Measurements from ENCODE around the gene WDTC1. TPM values are rescaled to one million over a fixed set of nuclear protein-coding genes. Genes with fewer than 3 reads are reported as not detected.

Gene WDTC1
- total RNA-seq, 1 experiment from 2014 or later: 26.6 TPM

DNA sequence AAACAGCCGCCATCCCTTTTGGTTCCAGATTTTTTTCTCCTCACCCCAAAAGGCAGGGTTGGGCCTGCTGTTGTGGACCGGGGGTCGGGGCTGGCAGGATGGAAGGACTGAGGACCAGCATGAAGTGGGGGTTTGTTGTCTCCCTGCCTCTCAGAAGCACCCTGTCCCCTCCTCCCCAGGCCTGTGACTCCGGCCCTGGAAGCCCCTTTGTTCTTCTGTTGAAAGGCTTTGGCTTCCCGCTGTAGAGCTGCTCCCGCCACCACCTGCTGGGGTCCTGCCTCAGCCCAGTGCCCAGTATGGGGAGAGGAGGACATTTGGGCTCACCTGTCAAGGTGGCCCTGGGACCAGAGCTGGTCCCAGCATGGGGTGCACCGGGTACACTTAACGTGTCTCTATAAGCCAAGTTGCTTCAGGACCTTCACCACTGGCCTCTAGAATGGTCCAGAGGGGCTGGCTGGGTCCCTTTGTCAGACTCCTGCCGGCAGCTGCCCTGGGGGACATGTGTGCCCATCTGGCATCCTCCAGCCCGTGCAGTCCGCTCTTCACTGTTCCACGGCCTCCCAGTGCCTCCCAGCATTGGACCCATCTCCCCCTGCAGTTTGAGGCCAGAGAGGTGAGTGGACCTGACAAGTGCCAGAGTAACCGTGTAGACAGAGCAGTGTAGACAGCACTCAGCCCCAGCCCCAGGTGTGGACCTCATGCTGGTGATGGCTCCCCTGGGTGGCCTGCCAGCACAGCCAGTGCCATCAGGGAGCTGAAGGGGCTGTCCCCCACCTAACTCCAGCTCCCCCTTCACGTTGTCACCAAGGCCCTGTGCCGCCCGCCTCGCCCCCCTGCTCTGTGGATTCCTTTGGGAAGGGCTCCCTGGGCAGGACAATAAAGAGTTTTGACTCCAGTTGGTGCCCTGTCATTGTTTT, 101.3 kb downstream of the WDTC1 start:
- intact Hi-C loops (cut with micrococcal nuclease): no loop called here
- TF ChIP-seq, protein P1, sequence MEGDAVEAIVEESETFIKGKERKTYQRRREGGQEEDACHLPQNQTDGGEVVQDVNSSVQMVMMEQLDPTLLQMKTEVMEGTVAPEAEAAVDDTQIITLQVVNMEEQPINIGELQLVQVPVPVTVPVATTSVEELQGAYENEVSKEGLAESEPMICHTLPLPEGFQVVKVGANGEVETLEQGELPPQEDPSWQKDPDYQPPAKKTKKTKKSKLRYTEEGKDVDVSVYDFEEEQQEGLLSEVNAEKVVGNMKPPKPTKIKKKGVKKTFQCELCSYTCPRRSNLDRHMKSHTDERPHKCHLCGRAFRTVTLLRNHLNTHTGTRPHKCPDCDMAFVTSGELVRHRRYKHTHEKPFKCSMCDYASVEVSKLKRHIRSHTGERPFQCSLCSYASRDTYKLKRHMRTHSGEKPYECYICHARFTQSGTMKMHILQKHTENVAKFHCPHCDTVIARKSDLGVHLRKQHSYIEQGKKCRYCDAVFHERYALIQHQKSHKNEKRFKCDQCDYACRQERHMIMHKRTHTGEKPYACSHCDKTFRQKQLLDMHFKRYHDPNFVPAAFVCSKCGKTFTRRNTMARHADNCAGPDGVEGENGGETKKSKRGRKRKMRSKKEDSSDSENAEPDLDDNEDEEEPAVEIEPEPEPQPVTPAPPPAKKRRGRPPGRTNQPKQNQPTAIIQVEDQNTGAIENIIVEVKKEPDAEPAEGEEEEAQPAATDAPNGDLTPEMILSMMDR (IDR thresholded peaks at IDR 0.05 in 2 of 3, conservative IDR thresholded peaks at IDR 0.05 in 1 of 3; ENCODE audit: borderline replicate concordance in 1 of 3, insufficient read depth in 1 of 3, low read depth in 2 of 3, low read length in 2 of 3): no peak
- no peak for TF ChIP-seq SRF (IDR thresholded peaks at IDR 0.05; ENCODE audit: low read depth)
- TF ChIP-seq, protein P2, sequence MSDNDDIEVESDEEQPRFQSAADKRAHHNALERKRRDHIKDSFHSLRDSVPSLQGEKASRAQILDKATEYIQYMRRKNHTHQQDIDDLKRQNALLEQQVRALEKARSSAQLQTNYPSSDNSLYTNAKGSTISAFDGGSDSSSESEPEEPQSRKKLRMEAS (IDR thresholded peaks at IDR 0.05): no peak
- TF ChIP-seq EZH2 (IDR thresholded peaks at IDR 0.05): no peak
- no peak for TF ChIP-seq ZNF274 (IDR thresholded peaks at IDR 0.05; ENCODE audit: low read depth, low read length)
- TF ChIP-seq SIN3A (IDR thresholded peaks at IDR 0.05; ENCODE audit: low read depth): no peak
- no peak for TF ChIP-seq CEBPB (IDR thresholded peaks at IDR 0.05; ENCODE audit: low read depth)
- no peak for TF ChIP-seq POLR2AphosphoS5 (IDR thresholded peaks at IDR 0.05; ENCODE audit: low read depth, low read length)
- TF ChIP-seq JUND (IDR thresholded peaks at IDR 0.05): no peak
- TF ChIP-seq ZFX (IDR thresholded peaks at IDR 0.05): no peak
- no peak for TF ChIP-seq CBX3 (IDR thresholded peaks at IDR 0.05; ENCODE audit: low read depth)
- TF ChIP-seq YY1 (IDR thresholded peaks at IDR 0.05; ENCODE audit: extremely low read depth, insufficient replicate concordance, low read depth, low read length): no peak
- no peak for TF ChIP-seq EZH2phosphoT487 (IDR thresholded peaks at IDR 0.05; ENCODE audit: borderline replicate concordance)
- TF ChIP-seq, protein P3, sequence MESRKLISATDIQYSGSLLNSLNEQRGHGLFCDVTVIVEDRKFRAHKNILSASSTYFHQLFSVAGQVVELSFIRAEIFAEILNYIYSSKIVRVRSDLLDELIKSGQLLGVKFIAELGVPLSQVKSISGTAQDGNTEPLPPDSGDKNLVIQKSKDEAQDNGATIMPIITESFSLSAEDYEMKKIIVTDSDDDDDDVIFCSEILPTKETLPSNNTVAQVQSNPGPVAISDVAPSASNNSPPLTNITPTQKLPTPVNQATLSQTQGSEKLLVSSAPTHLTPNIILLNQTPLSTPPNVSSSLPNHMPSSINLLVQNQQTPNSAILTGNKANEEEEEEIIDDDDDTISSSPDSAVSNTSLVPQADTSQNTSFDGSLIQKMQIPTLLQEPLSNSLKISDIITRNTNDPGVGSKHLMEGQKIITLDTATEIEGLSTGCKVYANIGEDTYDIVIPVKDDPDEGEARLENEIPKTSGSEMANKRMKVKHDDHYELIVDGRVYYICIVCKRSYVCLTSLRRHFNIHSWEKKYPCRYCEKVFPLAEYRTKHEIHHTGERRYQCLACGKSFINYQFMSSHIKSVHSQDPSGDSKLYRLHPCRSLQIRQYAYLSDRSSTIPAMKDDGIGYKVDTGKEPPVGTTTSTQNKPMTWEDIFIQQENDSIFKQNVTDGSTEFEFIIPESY (IDR thresholded peaks at IDR 0.05; ENCODE audit: extremely low read depth, insufficient replicate concordance, low read length): no peak
- no peak for TF ChIP-seq POLR2A (IDR thresholded peaks at IDR 0.05; ENCODE audit: borderline replicate concordance, extremely low read depth, insufficient read depth, insufficient read length)
- TF ChIP-seq TCF7L2 (IDR thresholded peaks at IDR 0.05; ENCODE audit: borderline replicate concordance, extremely low read depth, insufficient read depth, insufficient read length): no peak
- TF ChIP-seq, protein P4, sequence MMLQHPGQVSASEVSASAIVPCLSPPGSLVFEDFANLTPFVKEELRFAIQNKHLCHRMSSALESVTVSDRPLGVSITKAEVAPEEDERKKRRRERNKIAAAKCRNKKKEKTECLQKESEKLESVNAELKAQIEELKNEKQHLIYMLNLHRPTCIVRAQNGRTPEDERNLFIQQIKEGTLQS (IDR thresholded peaks at IDR 0.05): no peak
- TF ChIP-seq SP1 (IDR thresholded peaks at IDR 0.05; ENCODE audit: low read depth): no peak
- no peak for TF ChIP-seq ELF1 (IDR thresholded peaks at IDR 0.05; ENCODE audit: borderline replicate concordance, low read depth)
- TF ChIP-seq RAD21 (IDR thresholded peaks at IDR 0.05; ENCODE audit: low read depth): no peak
- peaks cover 7 to 17% of the 10 kb centered on the region in 2 experiments for H3K4me1 ChIP-seq (ENCODE audit: control insufficient read depth in 1 of 2, insufficient read depth in 2 of 2, low read length in 2 of 2)
- peaks cover 3% of the 10 kb centered on the region; the same call in 1 of the 2 replicates for H3K79me2 ChIP-seq (ENCODE audit: insufficient read depth, low read length)
- CTCF ChIA-PET: no interaction called here
- no peak overlapping the region for H3K4me3 ChIP-seq (replicated peaks in 1 of 2; ENCODE audit: low read depth in 1 of 2, low read length in 2 of 2)
- peaks cover 14 to 31% of the 10 kb centered on the region in 2 experiments for H3K36me3 ChIP-seq (ENCODE audit: control insufficient read depth in 1 of 2, insufficient read depth in 2 of 2, low read length in 2 of 2)
- H4K20me1 ChIP-seq (ENCODE audit: insufficient read depth): no peaks in the 10 kb centered on the region
- H3K9me2 ChIP-seq (ENCODE audit: insufficient read depth): no peaks in the 10 kb centered on the region
- no TSS peak for BruUV-seq (replicated peaks)
- no peaks in the 10 kb centered on the region for H3K9me3 ChIP-seq (ENCODE audit: control insufficient read depth in 1 of 2, insufficient read depth in 1 of 2, low read depth in 1 of 2, low read length in 2 of 2)
- ATAC-seq: no peak
- no peak overlapping the region for H3K4me2 ChIP-seq (ENCODE audit: low read length)
- RAD21 ChIA-PET (ENCODE audit: low non-redundant PET in 1 of 2, low total read pairs in 2 of 2, uncharacterized antibody in 2 of 2, unreplicated experiment in 2 of 2): no interaction called here
- no peak overlapping the region; the same call in 1 of the 2 replicates for H3K27ac ChIP-seq (ENCODE audit: low read depth, low read length)
- no peak overlapping the region for H3K9ac ChIP-seq (ENCODE audit: low read length)
- no peak overlapping the region for H2AFZ ChIP-seq (ENCODE audit: low read depth, low read length, poor library complexity, severe bottlenecking)
- POLR2A ChIA-PET: no interaction called here
- DNase-seq (ENCODE audit: low read depth, low spot score): no peak
- H3K27me3 ChIP-seq (ENCODE audit: insufficient read depth, low read length): no peaks in the 10 kb centered on the region

Data from HCT116 (cell line).